Kidney glomerular epithelial cell (primary cell): ENCODE data around the gene RHOXF2.
"Not testable (repeated sequence)": the region's sequence is repeated elsewhere in the genome, so short reads cannot be mapped to it uniquely, and the experiment has no call there.

Experiments
- DNase-seq: peaks from one replicate; lab custom pipeline; 2025; lab: John Stamatoyannopoulos, UW

RHOXF2 gene

DNA sequence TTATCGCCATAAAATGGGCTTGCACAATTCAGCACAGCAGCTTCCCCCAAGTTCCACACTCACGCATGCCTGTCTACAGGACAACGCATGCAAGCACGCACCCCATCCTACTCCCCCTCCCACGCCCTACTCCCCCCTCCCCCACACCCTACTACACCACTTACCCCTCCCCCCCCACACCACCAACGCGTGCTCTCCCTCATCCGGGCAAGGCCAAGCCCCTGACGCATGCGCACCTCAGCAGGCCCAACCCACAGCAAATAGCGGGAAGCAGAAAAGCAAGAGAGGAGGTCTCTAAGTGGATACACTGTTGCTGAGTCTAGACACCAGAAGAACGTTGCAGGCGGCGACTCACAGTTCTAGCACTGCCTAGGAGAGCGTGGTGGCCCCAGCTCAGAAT lies at the start of gene RHOXF2:
Gene RHOXF2, plus strand, starts transcription at position 301 of the 400 bp plus-strand sequence. CDS start 138 bp downstream, outside the sequence.
- DNase-seq: not testable (repeated sequence)

DNA sequence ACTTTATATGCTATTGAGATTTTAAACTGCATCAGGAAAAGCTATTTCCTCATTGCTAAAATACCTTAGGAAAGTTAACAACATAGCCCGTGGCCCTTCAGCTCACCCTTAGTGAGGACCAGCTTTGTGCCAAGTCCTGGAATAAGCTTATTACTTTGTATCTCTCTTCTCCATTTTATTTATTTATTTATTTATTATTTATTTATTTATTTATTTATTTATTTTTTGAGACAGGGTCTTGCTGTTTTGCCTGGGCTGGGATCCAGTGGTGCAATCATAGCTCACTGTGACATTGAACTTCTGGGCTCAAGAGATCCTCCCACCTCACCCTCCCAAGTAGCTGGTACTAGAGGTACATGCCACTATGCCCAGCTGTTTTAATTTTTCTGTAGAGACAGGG lies 49.0 kb upstream of the RHOXF2 start:
- DNase-seq: no peak

- DNase-seq: no peak
Observed at GRCh38 chrX:120111611-120112010, 46.8 kb upstream of the RHOXF2 start.

GRCh38 chrX:120115438-120115963 lies 42.9 kb upstream of the RHOXF2 start, which contains the start of gene RHOXF1:
TSS of gene RHOXF1 (minus strand) at chrX:120115913. CDS start at chrX:120115862, 51 bp downstream.
- DNase-seq: no peak

GRCh38 chrX:120120223-120120622 lies 38.2 kb upstream of the RHOXF2 start:
- no peak for DNase-seq

DNA sequence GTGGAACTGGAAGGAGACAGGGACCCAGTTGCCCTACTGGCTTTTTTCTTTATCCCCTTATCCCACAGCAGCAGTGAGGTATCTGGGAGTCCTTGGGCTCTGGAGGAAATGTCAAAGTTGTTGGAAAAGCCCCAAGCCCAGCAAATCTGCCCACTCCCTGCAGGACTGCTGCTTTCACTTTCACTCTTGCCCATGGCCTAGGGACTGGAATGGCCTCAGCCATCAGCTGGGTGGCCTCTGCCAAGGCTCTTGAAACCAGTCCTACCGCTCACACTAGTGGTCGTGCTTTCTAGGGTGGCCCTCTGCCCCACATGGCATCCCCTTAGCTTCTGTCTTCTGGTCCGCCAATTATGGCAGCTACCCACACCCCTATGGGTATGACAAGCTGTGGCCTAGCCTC lies 33.0 kb upstream of the RHOXF2 start:
- no peak for DNase-seq

DNA sequence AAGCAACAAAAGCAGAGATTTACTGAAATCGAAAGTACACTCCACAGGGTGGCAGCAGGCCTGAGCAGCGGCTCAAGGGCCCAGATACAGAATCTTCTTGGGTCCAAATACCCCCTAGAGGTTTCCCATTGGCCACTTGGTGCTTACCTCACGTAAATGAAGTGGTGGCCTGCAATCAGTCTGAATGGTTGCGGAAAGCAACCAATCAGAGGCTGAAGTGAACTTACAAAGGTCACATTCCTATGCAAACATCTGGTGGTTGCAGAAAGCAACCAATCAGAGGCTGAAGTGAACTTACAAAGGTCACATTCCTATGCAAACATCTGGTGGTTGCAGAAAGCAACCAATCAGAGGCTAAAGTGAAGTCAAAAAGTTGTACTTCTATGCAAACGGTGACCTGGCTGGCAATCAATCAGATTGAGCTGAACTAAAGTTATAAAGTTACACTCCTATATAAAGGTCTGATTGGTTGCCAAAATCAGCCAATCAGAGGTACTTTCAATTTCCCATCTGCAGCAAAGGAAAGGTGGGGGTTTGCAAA lies 30.0 kb upstream of the RHOXF2 start:
- DNase-seq: not testable (repeated sequence)

DNA sequence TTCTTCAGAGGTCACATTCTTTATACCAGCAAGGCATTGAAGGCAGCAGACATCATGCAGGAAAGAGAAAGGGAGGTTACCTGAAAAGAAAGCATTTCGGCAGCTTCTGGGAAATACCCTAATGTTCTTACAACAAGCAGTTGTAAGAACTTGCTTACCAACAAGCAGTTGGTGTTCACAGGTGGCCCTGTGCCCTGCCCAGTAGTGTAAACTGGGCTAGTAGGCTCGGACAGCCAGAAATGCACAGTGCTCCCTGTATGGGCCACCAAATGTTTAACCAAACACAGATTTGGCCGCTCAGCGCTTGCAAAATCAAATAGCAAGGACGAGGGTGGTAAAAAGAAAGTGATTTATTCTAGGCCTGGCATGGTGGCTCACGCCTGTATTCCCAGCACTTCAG lies 22.3 kb upstream of the RHOXF2 start:
- no peak for DNase-seq

GRCh38 chrX:120136840-120137239 lies 21.6 kb upstream of the RHOXF2 start:
- no peak for DNase-seq

- DNase-seq: no peak
Observed at GRCh38 chrX:120137439-120137838, 21.0 kb upstream of the RHOXF2 start.

GRCh38 chrX:120140293-120140981 lies 18.0 kb upstream of the RHOXF2 start:
- no peak for DNase-seq

GRCh38 chrX:120144178-120144844 lies 14.1 kb upstream of the RHOXF2 start:
- no peak for DNase-seq

DNA sequence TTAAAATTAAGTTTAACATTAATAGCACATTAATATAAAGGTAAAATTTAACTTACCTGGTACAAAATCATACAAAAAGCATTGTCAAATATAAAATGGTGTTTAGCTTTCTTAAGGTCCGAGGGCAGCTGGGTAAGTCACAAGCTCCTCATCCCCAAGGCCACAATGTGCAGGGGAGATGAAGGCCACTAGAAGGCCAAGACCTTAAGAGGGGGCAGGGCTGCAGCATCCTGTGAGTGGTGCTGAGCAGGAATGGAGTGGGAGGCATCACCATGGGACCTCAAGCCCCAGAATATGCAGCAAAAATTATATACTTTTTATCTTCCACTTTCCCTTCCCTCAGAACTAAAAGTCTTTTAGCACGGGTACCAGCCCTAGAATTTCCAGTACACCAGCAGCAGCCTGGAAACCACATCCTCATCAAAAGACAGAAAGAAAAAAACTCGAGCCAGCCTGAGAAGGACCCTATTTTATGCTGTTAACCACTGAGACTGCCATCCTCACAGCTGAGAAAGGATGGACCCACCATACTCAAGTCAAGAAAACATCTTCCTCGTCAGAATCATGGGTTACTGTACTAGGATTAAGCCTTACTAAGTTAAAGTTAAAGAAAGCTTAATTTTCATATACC lies 13.0 kb upstream of the RHOXF2 start:
- DNase-seq: no peak

GRCh38 chrX:120146323-120146722 lies 12.1 kb upstream of the RHOXF2 start:
- not testable (repeated sequence) for DNase-seq

GRCh38 chrX:120147537-120147936 lies 10.9 kb upstream of the RHOXF2 start:
- DNase-seq: no peak

DNA sequence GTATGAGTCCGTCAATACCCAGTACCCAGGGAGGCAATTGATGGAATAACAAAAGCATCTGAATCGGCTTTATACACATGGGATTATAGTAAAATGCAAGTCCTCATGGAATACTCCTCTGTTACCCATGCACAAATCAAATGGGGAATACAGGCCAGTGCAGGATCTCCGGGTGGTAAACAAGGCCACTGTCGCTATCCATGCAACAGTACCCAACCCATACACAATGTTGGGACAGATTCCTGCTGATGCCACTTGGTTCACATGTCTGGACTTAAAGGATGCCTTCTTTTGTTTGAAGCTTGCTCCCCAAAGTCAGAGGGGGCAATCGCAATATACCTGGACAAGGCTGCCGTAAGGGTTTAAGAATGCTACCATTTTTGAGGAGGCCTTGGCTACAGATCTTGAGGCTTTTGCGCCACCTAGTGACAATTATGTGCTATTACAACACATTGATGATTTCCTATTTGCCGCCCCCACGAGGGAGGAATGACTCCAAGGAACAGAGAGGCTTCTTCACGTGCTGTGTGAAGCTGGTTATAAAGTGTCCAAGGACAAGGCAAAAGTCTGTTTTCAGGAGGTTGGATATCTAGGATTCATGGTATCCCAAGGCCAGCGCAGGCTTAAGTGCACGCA lies 8.2 kb upstream of the RHOXF2 start:
- not testable (repeated sequence) for DNase-seq

GRCh38 chrX:120159086-120159485 lies 673 bp downstream of the RHOXF2 start:
- not testable (repeated sequence) for DNase-seq

- DNase-seq: not testable (repeated sequence)
Observed at GRCh38 chrX:120193254-120193653, 34.8 kb downstream of the RHOXF2 start.

DNA sequence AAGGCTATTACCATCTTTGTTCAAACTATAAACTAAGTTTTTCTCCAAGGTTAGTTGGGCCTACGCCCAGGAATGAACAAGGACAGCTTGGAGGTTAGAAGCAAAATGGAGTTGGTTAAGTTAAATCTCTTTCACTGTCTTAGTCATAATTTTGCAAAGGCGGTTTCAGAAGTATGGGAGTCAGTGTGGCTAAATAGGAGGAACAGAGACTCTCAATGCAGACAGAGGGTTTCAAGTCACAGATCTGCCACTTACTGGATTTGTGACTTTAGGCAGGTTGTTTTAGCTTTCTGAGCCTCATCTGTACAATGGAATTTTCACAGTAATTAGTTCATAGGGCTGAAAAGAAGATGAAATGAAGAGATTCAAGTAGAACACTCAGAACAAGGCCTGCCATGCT lies 35.3 kb downstream of the RHOXF2 start:
- not testable (repeated sequence) for DNase-seq

GRCh38 chrX:120195786-120196185 lies 37.4 kb downstream of the RHOXF2 start:
- DNase-seq: not testable (repeated sequence)

GRCh38 chrX:120196626-120197283 lies 38.3 kb downstream of the RHOXF2 start:
- not testable (repeated sequence) for DNase-seq
